Measurements from ENCODE around the gene CSNK1G1. TPM values are rescaled to one million over a fixed set of nuclear protein-coding genes. Genes with fewer than 3 reads are reported as not detected.

The CSNK1G1 gene
- total RNA-seq, 1 donor from 2014 or later, result 12.8 TPM

GRCh38 chr15:64310036-64310435 lies 45.9 kb downstream of the CSNK1G1 start:
- Histone ChIP-seq H3K4me3 (no peak overlapping the region), H3K27me3 (no peaks in the 10 kb centered on the region), H3K36me3 (no peaks in the 10 kb centered on the region), H3K27ac (no peak overlapping the region), H3K9me3 (no peaks in the 10 kb centered on the region), H3K4me1 (peaks cover 6% of the 10 kb centered on the region)
- DNase-seq (ENCODE audit: extremely low spot score in 2 of 2), result no peak
- intact Hi-C loops (cut with DNase I), result no loop called here
- TF ChIP-seq CTCF (IDR thresholded peaks at IDR 0.05) (no peak), POLR2AphosphoS5 (IDR thresholded peaks at IDR 0.05; ENCODE audit: insufficient read depth in 1 of 2, low read depth in 1 of 2) (no peak), POLR2A (IDR thresholded peaks at IDR 0.05) (no peak)

- TF ChIP-seq CTCF (IDR thresholded peaks at IDR 0.05) (no peak), POLR2AphosphoS5 (IDR thresholded peaks at IDR 0.05; ENCODE audit: insufficient read depth in 1 of 2, low read depth in 1 of 2) (no peak), POLR2A (IDR thresholded peaks at IDR 0.05) (no peak)
- H3K9me3 ChIP-seq, result no peaks in the 10 kb centered on the region
- intact Hi-C loops (cut with DNase I), result no loop called here
- H3K27me3 ChIP-seq, result no peaks in the 10 kb centered on the region
- no peak for DNase-seq (ENCODE audit: extremely low spot score in 2 of 2)
- H3K36me3 ChIP-seq, result peaks cover 0 to 4% of the 10 kb centered on the region in 2 donors
- H3K27ac ChIP-seq, result no peak overlapping the region
- H3K4me3 ChIP-seq, result no peak overlapping the region
- no peaks in the 10 kb centered on the region for H3K4me1 ChIP-seq
These were observed 50.7 kb downstream of the CSNK1G1 start for GRCh38 chr15:64305261-64305660.

- DNase-seq (ENCODE audit: extremely low spot score in 2 of 2), result no peak
- H3K4me3 ChIP-seq, result no peak overlapping the region
- intact Hi-C loops (cut with DNase I), result no loop called here
- H3K36me3 ChIP-seq, result no peaks in the 10 kb centered on the region
- TF ChIP-seq POLR2AphosphoS5 (IDR thresholded peaks at IDR 0.05; ENCODE audit: insufficient read depth in 1 of 2, low read depth in 1 of 2), result no peak
- no peak for TF ChIP-seq POLR2A (IDR thresholded peaks at IDR 0.05)
- TF ChIP-seq CTCF (IDR thresholded peaks at IDR 0.05), result no peak
- no peaks in the 10 kb centered on the region for H3K27me3 ChIP-seq
- peaks cover 13% of the 10 kb centered on the region for H3K4me1 ChIP-seq
- no peak overlapping the region for H3K27ac ChIP-seq
- H3K9me3 ChIP-seq, result no peaks in the 10 kb centered on the region
These were observed 66.4 kb downstream of the CSNK1G1 start for GRCh38 chr15:64289550-64289949.

GRCh38 chr15:64288999-64289398 lies 67.0 kb downstream of the CSNK1G1 start:
- H3K27ac ChIP-seq, result no peak overlapping the region
- no peak for TF ChIP-seq POLR2A (IDR thresholded peaks at IDR 0.05)
- no peak for TF ChIP-seq POLR2AphosphoS5 (IDR thresholded peaks at IDR 0.05; ENCODE audit: insufficient read depth in 1 of 2, low read depth in 1 of 2)
- no peak for TF ChIP-seq CTCF (IDR thresholded peaks at IDR 0.05)
- DNase-seq (ENCODE audit: extremely low spot score in 2 of 2), result no peak
- H3K9me3 ChIP-seq, result no peaks in the 10 kb centered on the region
- H3K36me3 ChIP-seq, result no peaks in the 10 kb centered on the region
- H3K4me1 ChIP-seq, result peaks cover 13% of the 10 kb centered on the region
- no peak overlapping the region for H3K4me3 ChIP-seq
- no peaks in the 10 kb centered on the region for H3K27me3 ChIP-seq
- intact Hi-C loops (cut with DNase I), result no loop called here

- Histone ChIP-seq H3K4me3 (no peak overlapping the region), H3K27ac (no peak overlapping the region), H3K36me3 (no peaks in the 10 kb centered on the region), H3K27me3 (no peaks in the 10 kb centered on the region), H3K9me3 (no peaks in the 10 kb centered on the region), H3K4me1 (peaks cover 13% of the 10 kb centered on the region)
- DNase-seq (ENCODE audit: extremely low spot score in 2 of 2), result no peak
- intact Hi-C loops (cut with DNase I), result no loop called here
- TF ChIP-seq POLR2AphosphoS5 (IDR thresholded peaks at IDR 0.05; ENCODE audit: insufficient read depth in 1 of 2, low read depth in 1 of 2) (no peak), CTCF (IDR thresholded peaks at IDR 0.05) (no peak), POLR2A (IDR thresholded peaks at IDR 0.05) (no peak)
These were observed 67.4 kb downstream of the CSNK1G1 start for GRCh38 chr15:64288577-64288976.
